Brain microvascular endothelial cell (primary cell): Measurements from ENCODE around the gene GTF2H4.

Experiments used
- DNase-seq: peaks from one replicate; pipeline ENCODE4 v3.0.0-alpha.2; 2020
- H3K27ac ChIP-seq: fragments of 250-450 bp; sonication (Bioruptor Pico); 2 replicates; pipeline ENCODE4 v1.5.1; 2020; ENCODE audit warnings: mild to moderate bottlenecking, moderate library complexity
- H3K27me3 ChIP-seq: fragments of 250-450 bp; sonication (Bioruptor Pico); replicated peaks from 2 replicates; pipeline ENCODE4 v1.5.1; 2020; ENCODE audit warnings: mild to moderate bottlenecking
- H3K36me3 ChIP-seq: fragments of 250-450 bp; sonication (Bioruptor Pico); replicated peaks from 2 replicates; pipeline ENCODE4 v1.5.1; 2020; ENCODE audit warnings: mild to moderate bottlenecking
- H3K4me3 ChIP-seq: 2 replicates; pipeline ENCODE4 v1.5.1; 2011; ENCODE audit warnings: low read depth, mild to moderate bottlenecking, control low read depth, low read length, moderate library complexity
- in situ Hi-C: cut with HindIII; loops from 2 replicates; pipeline ENCODE4 v1.10.0; 2017; ENCODE audit warnings: low sequenced_read_pairs, low pct_ligation_motif_present
- TF ChIP-seq, protein P1 (sequence below): IDR thresholded peaks from 2 replicates; pipeline ENCODE4 v1.5.1; 2011; ENCODE audit warnings: low read depth, mild to moderate bottlenecking, moderate library complexity, low read length, control low read depth, inconsistent platforms; ENCODE audit errors: missing control alignments

The GTF2H4 gene

DNA sequence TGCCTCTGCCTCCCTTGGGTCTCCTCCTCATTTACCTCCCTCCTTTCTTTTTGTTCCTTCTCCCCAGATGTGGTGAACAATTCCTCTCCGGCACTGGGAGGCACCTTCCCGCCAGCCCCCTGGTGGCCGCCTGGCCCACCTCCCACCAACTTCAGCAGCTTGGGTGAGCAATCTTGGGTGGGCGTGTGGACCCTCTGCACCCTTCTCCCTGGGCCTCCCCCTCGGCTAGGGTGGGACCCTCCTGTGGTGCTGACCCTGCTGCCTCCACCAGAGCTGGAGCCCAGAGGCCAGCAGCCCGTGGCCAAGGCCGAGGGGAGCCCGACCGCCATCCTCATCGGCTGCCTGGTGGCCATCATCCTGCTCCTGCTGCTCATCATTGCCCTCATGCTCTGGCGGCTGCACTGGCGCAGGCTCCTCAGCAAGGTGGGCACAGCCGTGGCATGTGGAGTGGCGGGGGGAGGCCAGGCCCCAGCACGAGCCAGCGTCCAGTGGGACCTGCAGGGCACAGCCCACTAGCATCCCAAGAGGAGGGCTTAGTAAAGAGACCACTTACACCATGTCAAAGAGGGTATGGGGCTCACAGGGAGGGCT, 14.9 kb upstream of the GTF2H4 start:
- TF ChIP-seq, protein P1, sequence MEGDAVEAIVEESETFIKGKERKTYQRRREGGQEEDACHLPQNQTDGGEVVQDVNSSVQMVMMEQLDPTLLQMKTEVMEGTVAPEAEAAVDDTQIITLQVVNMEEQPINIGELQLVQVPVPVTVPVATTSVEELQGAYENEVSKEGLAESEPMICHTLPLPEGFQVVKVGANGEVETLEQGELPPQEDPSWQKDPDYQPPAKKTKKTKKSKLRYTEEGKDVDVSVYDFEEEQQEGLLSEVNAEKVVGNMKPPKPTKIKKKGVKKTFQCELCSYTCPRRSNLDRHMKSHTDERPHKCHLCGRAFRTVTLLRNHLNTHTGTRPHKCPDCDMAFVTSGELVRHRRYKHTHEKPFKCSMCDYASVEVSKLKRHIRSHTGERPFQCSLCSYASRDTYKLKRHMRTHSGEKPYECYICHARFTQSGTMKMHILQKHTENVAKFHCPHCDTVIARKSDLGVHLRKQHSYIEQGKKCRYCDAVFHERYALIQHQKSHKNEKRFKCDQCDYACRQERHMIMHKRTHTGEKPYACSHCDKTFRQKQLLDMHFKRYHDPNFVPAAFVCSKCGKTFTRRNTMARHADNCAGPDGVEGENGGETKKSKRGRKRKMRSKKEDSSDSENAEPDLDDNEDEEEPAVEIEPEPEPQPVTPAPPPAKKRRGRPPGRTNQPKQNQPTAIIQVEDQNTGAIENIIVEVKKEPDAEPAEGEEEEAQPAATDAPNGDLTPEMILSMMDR = peak; percentile 52
- Histone ChIP-seq H3K27ac (no peak overlapping the region), H3K4me3 (no peak overlapping the region)

DNA sequence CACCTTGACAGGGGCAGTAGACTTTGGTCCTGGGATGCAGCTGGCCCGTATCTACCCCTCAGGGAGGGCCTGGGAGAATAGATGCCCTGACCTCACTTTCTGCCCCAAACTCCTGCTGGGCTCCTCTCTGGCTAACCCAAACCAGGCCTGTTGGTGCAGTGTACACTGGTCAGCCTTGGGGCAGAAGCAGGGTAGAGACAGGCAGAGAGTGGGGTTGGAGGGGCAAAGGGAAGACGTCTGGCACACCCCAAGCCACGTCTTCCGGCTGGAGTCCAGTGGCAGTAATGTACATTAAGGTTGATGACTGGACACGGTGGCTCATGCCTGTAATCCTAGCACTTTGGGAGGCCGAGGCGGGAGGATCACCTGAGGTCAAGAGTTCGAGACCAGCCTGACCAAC, 14.3 kb upstream of the GTF2H4 start:
- no peak overlapping the region for H3K27ac ChIP-seq
- no peak for DNase-seq
- in situ Hi-C loops = no loop called here
- peaks cover 15% of the 10 kb centered on the region for H3K36me3 ChIP-seq
- H3K4me3 ChIP-seq = no peak overlapping the region
- no peaks in the 10 kb centered on the region for H3K27me3 ChIP-seq
- TF ChIP-seq, protein P1 = no peak

More for the DNA sequence above, 14.9 kb upstream of the GTF2H4 start:
- no peak for DNase-seq
- in situ Hi-C loops = no loop called here
- Histone ChIP-seq H3K27me3 (no peaks in the 10 kb centered on the region), H3K36me3 (peaks cover 12% of the 10 kb centered on the region)

DNA sequence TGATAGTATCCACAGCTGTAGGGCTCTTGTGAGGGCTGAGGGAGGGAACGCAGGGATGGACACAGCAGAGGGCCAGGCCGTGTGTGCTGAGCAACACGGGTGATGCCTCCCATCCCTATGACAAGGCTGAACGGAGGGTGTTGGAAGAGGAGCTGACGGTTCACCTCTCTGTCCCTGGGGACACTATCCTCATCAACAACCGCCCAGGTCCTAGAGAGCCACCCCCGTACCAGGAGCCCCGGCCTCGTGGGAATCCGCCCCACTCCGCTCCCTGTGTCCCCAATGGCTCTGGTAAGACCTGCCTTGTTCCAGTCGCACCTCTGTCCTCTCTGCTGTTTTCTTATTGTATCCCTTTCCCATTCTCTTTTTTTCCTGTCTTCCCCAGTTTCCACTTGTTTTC, 13.6 kb upstream of the GTF2H4 start:
- no peak for DNase-seq
- in situ Hi-C loops = no loop called here
- Histone ChIP-seq H3K27me3 (no peaks in the 10 kb centered on the region), H3K27ac (no peak overlapping the region), H3K36me3 (peaks cover 15% of the 10 kb centered on the region), H3K4me3 (no peak overlapping the region)
- TF ChIP-seq, protein P1 = no peak

DNA sequence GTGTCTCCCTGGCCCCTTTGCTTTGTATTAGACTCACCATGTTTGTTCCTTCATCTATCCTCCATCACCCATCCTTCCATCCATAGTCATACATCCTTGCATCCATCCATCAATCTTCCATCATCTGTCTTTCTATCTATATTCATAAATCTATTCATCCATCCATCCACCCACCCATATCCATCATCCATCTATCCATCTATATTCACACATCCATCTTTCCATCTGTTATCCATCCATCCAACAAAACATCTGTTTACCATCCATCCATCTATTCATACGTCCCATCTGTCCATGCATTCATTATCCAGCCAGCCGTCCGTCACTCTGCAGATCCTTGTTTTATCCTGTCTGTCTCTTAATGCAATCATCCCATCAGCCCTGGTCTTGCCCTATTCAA, 13.1 kb upstream of the GTF2H4 start:
- in situ Hi-C loops = no loop called here
- H3K27me3 ChIP-seq = no peaks in the 10 kb centered on the region
- TF ChIP-seq, protein P1 = no peak
- no peak for DNase-seq
- no peak overlapping the region for H3K4me3 ChIP-seq
- no peak overlapping the region for H3K27ac ChIP-seq
- peaks cover 15% of the 10 kb centered on the region for H3K36me3 ChIP-seq

DNA sequence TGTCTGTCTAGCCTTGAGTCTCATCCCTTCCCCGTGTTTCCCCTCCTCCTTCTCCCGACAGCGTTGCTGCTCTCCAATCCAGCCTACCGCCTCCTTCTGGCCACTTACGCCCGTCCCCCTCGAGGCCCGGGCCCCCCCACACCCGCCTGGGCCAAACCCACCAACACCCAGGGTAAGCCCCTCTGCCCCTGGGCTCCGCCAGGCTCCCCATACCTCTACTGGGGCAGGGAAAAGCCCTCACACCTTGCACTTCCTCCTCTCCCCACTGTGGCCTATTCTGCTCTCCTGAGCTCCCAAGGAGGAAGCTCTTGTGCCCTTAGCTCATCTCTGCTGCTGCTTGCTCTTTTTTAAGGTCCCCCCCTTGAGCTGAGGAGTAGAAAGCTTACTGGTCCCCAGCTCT, 12.7 kb upstream of the GTF2H4 start:
- Histone ChIP-seq H3K27ac (no peak overlapping the region), H3K27me3 (no peaks in the 10 kb centered on the region), H3K4me3 (no peak overlapping the region), H3K36me3 (peaks cover 15% of the 10 kb centered on the region)
- DNase-seq = no peak
- in situ Hi-C loops = no loop called here
- TF ChIP-seq, protein P1 = no peak

DNA sequence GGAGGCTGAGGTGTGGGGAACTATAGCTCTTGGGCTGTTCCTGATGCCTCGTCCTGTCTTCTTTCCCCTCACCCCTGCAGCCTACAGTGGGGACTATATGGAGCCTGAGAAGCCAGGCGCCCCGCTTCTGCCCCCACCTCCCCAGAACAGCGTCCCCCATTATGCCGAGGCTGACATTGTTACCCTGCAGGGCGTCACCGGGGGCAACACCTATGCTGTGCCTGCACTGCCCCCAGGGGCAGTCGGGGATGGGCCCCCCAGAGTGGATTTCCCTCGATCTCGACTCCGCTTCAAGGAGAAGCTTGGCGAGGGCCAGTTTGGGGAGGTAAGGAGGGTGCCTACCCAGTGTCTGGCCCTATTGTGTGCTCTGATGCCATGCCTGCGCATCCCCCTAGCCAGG, 11.5 kb upstream of the GTF2H4 start:
- Histone ChIP-seq H3K27me3 (no peaks in the 10 kb centered on the region), H3K36me3 (peaks cover 15% of the 10 kb centered on the region), H3K4me3 (no peak overlapping the region), H3K27ac (no peak overlapping the region)
- TF ChIP-seq, protein P1 = no peak
- in situ Hi-C loops = no loop called here
- DNase-seq = no peak
